ENCODE measurements around the gene C1orf210.

GRCh38 chr1:43284546-43285110 lies 753 bp downstream of the C1orf210 start:
- no peak for TF ChIP-seq CTCF (IDR thresholded peaks at IDR 0.05; ENCODE audit: low read length)
- TF ChIP-seq EZH2 (IDR thresholded peaks at IDR 0.05; ENCODE audit: borderline replicate concordance, low read length) = no peak
